ENCODE measurements around the gene EIF4E3.
A peak's percentile ranks its signal among the peaks of the same experiment; 100 is the strongest.

The EIF4E3 gene

DNA sequence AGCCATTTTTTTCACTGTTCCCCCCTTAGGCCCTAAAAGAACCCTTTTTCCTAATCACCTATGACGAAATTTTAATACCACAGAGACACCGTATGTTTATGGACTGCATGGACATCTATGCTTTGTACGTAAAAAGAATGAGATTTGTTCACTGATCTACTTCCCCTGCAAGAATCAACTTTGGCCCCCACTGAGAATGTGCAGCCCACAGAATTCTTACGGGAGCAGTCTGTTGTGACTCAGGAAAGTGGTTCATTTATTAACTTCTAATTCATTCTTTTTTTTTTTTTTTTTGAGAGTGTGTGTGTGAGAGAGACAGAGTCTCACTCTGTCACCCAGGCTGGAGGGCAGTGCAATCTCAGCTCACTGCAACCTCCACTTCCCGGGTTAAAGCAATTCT lies 17.6 kb downstream of the EIF4E3 start:
- peak; percentile 63 for DNase-seq (ENCODE audit: low read depth)
- H3K4me3 ChIP-seq (ENCODE audit: control insufficient read depth, low read depth, low read length): no peak overlapping the region
- TF ChIP-seq, protein P1, sequence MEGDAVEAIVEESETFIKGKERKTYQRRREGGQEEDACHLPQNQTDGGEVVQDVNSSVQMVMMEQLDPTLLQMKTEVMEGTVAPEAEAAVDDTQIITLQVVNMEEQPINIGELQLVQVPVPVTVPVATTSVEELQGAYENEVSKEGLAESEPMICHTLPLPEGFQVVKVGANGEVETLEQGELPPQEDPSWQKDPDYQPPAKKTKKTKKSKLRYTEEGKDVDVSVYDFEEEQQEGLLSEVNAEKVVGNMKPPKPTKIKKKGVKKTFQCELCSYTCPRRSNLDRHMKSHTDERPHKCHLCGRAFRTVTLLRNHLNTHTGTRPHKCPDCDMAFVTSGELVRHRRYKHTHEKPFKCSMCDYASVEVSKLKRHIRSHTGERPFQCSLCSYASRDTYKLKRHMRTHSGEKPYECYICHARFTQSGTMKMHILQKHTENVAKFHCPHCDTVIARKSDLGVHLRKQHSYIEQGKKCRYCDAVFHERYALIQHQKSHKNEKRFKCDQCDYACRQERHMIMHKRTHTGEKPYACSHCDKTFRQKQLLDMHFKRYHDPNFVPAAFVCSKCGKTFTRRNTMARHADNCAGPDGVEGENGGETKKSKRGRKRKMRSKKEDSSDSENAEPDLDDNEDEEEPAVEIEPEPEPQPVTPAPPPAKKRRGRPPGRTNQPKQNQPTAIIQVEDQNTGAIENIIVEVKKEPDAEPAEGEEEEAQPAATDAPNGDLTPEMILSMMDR (conservative IDR thresholded peaks at IDR 0.05; ENCODE audit: control insufficient read depth, insufficient read depth, low read depth, low read length): no peak

DNA sequence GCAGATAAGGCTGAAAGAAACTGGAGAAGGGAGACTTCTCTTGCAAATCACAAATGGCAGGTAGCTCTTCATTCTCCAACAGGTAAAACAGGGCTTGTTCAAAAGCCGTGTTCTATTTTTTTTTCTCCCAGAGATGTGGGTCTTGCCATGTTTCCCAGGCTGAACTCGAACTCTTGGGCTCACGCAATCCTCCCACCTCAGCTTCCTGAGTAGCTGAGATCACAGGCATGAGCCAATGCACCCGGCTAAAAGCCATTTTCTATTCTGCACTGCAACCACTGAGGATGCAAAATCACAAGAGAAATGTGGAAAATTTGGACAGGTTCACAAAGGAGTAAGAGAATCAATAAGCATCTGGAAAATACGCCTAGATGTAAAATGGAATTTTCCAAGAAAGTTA lies 19.5 kb downstream of the EIF4E3 start:
- H3K4me3 ChIP-seq (ENCODE audit: control insufficient read depth, low read depth, low read length): no peak overlapping the region
- TF ChIP-seq, protein P1 (conservative IDR thresholded peaks at IDR 0.05; ENCODE audit: control insufficient read depth, insufficient read depth, low read depth, low read length): no peak
- DNase-seq (ENCODE audit: low read depth): no peak

DNA sequence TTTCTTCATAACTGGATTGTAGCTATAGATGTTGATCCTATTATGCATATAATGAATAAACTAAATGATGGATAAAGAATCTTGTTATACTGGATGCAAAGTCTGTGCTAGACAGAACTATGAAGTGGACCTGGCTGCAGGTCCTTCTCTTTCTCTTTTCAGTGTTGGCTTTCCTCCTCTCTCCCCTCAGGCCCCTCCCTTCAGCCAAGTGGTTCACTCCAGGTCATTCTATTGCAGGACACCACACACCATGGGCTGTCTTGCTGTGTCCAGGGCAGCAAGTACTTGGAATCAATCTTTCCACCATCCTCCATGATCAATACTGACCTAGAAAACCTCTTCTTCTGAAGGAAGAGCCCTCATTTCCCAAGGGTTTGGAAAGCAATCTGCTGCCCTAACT lies 20.3 kb downstream of the EIF4E3 start:
- TF ChIP-seq, protein P1 (conservative IDR thresholded peaks at IDR 0.05; ENCODE audit: control insufficient read depth, insufficient read depth, low read depth, low read length): no peak
- no peak for DNase-seq (ENCODE audit: low read depth)
- no peak overlapping the region for H3K4me3 ChIP-seq (ENCODE audit: control insufficient read depth, low read depth, low read length)

DNA sequence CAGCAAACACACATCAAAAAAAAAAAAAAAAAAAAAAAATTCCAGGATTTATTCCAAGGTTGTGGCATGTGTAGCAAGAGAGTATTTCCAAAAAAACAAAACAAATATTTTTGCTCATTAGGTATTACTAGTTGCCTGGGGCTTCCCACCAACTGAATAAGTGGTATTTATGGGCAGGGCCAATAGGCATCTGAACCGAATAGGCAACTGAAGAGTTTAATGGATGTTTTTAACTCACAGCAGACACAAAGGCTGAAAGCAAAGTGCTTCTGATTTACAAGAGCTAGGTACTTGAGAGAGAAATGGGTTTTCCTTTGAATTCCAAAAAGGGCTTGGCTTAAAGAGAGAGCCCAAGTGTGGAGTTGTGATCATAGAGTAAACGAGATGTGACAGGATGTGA lies 21.4 kb downstream of the EIF4E3 start:
- TF ChIP-seq, protein P1 (conservative IDR thresholded peaks at IDR 0.05; ENCODE audit: control insufficient read depth, insufficient read depth, low read depth, low read length): no peak
- no peak for DNase-seq (ENCODE audit: low read depth)

DNA sequence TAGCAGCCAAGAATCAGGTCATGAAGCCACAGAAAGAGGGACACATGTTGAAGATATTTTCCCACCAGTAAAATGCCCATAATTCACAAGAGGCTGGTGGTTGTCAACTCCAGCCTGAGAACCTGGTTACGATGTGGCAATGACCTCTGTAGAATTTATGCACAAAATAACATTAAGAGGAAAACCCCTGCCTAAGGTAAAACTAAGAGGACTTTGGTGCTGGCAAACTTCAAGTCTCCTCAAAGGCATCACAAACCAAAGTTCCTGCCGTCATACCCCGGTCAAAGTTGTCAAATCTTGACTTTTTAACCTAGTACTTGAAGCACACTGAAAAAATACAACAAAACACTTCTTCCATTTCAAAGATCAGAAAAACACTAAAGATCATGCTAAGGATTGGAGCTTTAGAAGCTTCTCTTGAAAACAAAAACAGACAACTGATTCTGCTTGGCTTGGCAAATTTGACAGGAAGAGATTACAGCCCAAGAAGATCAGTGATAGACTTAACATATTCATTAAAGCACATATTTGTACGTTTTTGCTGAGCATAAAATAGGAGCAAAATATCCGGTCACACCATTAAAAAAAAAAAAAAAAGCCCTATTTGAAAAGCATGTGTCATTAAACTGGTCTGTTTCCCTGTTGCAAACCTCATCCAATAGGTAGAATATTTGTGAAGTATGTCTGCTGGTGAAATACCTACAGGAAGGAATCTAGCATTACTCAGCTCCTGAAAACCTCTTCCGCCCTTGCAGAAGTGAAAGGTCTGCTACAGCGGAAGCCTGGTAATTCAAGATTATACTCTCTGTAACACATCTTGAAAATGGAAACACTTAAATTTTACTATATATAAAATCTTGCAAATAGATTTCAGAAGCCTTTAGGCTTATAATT lies 22.8 kb downstream of the EIF4E3 start:
- H3K4me3 ChIP-seq (ENCODE audit: control insufficient read depth, low read depth, low read length): no peak overlapping the region
- TF ChIP-seq, protein P1 (conservative IDR thresholded peaks at IDR 0.05; ENCODE audit: control insufficient read depth, insufficient read depth, low read depth, low read length): no peak
- no peak for DNase-seq (ENCODE audit: low read depth)

More for the DNA sequence above, 21.4 kb downstream of the EIF4E3 start:
- H3K4me3 ChIP-seq (ENCODE audit: control insufficient read depth, low read depth, low read length): no peak overlapping the region

DNA sequence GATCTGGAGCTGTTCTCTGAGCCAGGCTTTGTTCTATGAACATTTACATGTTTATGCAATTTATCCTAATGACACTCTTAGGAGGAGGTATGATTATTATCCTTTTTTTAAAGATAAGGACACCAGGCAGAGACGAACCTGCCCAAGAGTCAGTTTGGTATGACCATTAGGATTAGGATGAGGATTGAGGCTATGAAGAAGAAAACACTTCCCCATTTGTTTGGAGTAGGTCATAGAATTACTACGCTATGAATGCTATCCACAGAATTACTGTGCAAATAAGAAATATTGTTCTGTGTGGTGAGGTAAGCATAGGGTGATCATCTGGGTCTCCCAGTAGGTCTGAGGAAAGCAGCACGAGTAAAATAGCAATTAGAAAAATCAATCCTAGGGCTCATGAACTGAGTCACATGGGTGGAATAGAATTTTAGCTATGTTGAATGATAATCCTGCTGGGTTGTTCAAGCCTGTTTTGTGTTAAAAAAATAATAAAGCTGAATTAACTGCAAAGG lies 23.9 kb downstream of the EIF4E3 start:
- no peak for DNase-seq (ENCODE audit: low read depth)
- TF ChIP-seq, protein P1 (conservative IDR thresholded peaks at IDR 0.05; ENCODE audit: control insufficient read depth, insufficient read depth, low read depth, low read length): no peak
- H3K4me3 ChIP-seq (ENCODE audit: control insufficient read depth, low read depth, low read length): no peak overlapping the region
